Neural cell (in vitro differentiated cells): ENCODE data around the gene SMIM31. TPM values are rescaled to one million over a fixed set of nuclear protein-coding genes. Genes with fewer than 3 reads are reported as not detected.

Source experiments
- H2AFZ ChIP-seq: fragments of 200-600, 300-800 bp; sonication (generic), shearing (Covaris generic); 2 replicates; pipeline ENCODE4 v1.6.0; 2014; ENCODE audit warnings: low read depth, mild to moderate bottlenecking, antibody characterized with exemption, low read length, moderate library complexity
- H3F3A ChIP-seq: fragments of 200-600 bp; shearing (Covaris generic); 2 replicates; pipeline ENCODE4 v1.6.1; 2016; ENCODE audit warnings: mild to moderate bottlenecking, moderate library complexity, mixed read lengths, antibody characterized with exemption, low read length; ENCODE audit not compliant: insufficient read depth, poor library complexity, severe bottlenecking
- H3K27ac ChIP-seq: fragments of 200-600, 300-800 bp; sonication (generic), shearing (Covaris generic); 2 replicates; pipeline ENCODE4 v1.5.1; 2014; ENCODE audit warnings: mild to moderate bottlenecking, low read length, moderate library complexity
- H3K27me3 ChIP-seq: fragments of 300-800, 200-600 bp; sonication (generic), shearing (Covaris generic); 2 replicates; pipeline ENCODE4 v1.6.0; 2014; ENCODE audit warnings: mild to moderate bottlenecking, low read depth, low read length, moderate library complexity; ENCODE audit not compliant: insufficient read depth
- H3K36me3 ChIP-seq: fragments of 300-800, 200-600 bp; sonication (generic), shearing (Covaris generic); 2 replicates; pipeline ENCODE4 v1.5.1; 2014; ENCODE audit warnings: mild to moderate bottlenecking, antibody characterized with exemption, low read length, moderate library complexity; ENCODE audit not compliant: insufficient read depth
- H3K4me2 ChIP-seq: fragments of 300-800, 200-600 bp; sonication (generic), shearing (Covaris generic); 2 replicates; pipeline ENCODE4 v1.6.0; 2014; ENCODE audit warnings: mild to moderate bottlenecking, low read length
- H3K4me3 ChIP-seq: fragments of 300-800, 200-600 bp; sonication (generic), shearing (Covaris generic); 2 replicates; pipeline ENCODE4 v1.5.1; 2014; ENCODE audit warnings: mild to moderate bottlenecking, low read length, moderate library complexity
- H3K79me2 ChIP-seq: fragments of 200-600 bp; shearing (Covaris generic); replicated peaks from 2 replicates; pipeline ENCODE4 v1.6.0; 2014; ENCODE audit warnings: mild to moderate bottlenecking, low read length, moderate library complexity; ENCODE audit not compliant: insufficient read depth
- H3K9ac ChIP-seq: fragments of 300-800, 200-600 bp; sonication (generic), shearing (Covaris generic); 2 replicates; pipeline ENCODE4 v1.6.1; 2016; ENCODE audit warnings: mild to moderate bottlenecking, low read length, mixed read lengths
- H3K9me2 ChIP-seq: fragments of 200-600 bp; shearing (Covaris generic); 2 replicates; pipeline ENCODE4 v1.6.1; 2016; ENCODE audit warnings: mild to moderate bottlenecking, low read length, mixed read lengths; ENCODE audit not compliant: insufficient read depth
- H3K9me3 ChIP-seq: fragments of 200-600, 300-800 bp; sonication (generic), shearing (Covaris generic); 2 replicates; pipeline ENCODE4 v1.6.1; 2016; ENCODE audit warnings: mild to moderate bottlenecking, mixed run types, low read length, moderate library complexity, mixed read lengths
- H4K20me1 ChIP-seq: fragments of 200-600 bp; shearing (Covaris generic); 2 replicates; pipeline ENCODE4 v1.6.1; 2016; ENCODE audit warnings: mild to moderate bottlenecking, mixed run types; ENCODE audit not compliant: insufficient read depth
- EP300 ChIP-seq: fragments of 450-650 bp; conservative IDR thresholded peaks from 2 replicates; pipeline ENCODE4 v1.6.1; 2014; ENCODE audit warnings: antibody characterized with exemption, mild to moderate bottlenecking, moderate library complexity; ENCODE audit not compliant: poor library complexity, severe bottlenecking
- EZH2 ChIP-seq: fragments of 200-600, 300-800 bp; shearing (Covaris generic), sonication (generic); IDR thresholded peaks from 2 replicates; pipeline ENCODE4 v1.6.1; 2014; ENCODE audit warnings: antibody characterized with exemption, low read length, borderline replicate concordance, mild to moderate bottlenecking; ENCODE audit not compliant: insufficient read depth, poor library complexity, severe bottlenecking
- MXI1 ChIP-seq: fragments of 450-650 bp; conservative IDR thresholded peaks from 2 replicates; pipeline ENCODE4 v1.6.1; 2014; ENCODE audit warnings: antibody characterized with exemption, mild to moderate bottlenecking; ENCODE audit not compliant: poor library complexity, severe bottlenecking
- POLR2AphosphoS5 ChIP-seq: IDR thresholded peaks from 2 replicates; pipeline ENCODE4 v1.6.1; 2012
- RAD21 ChIP-seq: fragments of 450-650 bp; conservative IDR thresholded peaks from 2 replicates; pipeline ENCODE4 v1.6.1; 2014; ENCODE audit warnings: antibody characterized with exemption, mild to moderate bottlenecking, moderate library complexity
- SMC3 ChIP-seq: fragments of 450-650 bp; conservative IDR thresholded peaks from 2 replicates; pipeline ENCODE4 v1.6.1; 2014; ENCODE audit warnings: antibody characterized with exemption, mild to moderate bottlenecking, moderate library complexity; ENCODE audit not compliant: poor library complexity
- TAF1 ChIP-seq: IDR thresholded peaks from 2 replicates; pipeline ENCODE4 v1.6.1; 2012; ENCODE audit warnings: low read depth
- polyA minus RNA-seq: library from RNA; depleted of rRNA, polyadenylated mRNA; stranded (reverse); fragments of >200 nt; gene quantifications from 2 replicates; pipeline ENCODE4 v1.2.3, GENCODE V29; 2014
- polyA plus RNA-seq: library from polyadenylated mRNA; depleted of rRNA; stranded (reverse); fragments of >200 nt; gene quantifications from 2 replicates; pipeline ENCODE4 v1.2.3, GENCODE V29; 2014
- TF ChIP-seq, protein P1 (sequence below): fragments of 450-650 bp; IDR thresholded peaks from 2 replicates; pipeline ENCODE4 v1.5.1; 2014; ENCODE audit warnings: antibody characterized with exemption, mild to moderate bottlenecking, moderate library complexity; ENCODE audit not compliant: poor library complexity, severe bottlenecking
- TF ChIP-seq, protein P2 (sequence below): IDR thresholded peaks from 2 replicates; pipeline ENCODE4 v1.6.1; 2012; ENCODE audit warnings: borderline replicate concordance

SMIM31 gene
- polyA plus RNA-seq, result not detected in 2 replicates
- not detected in 2 replicates for polyA minus RNA-seq

DNA sequence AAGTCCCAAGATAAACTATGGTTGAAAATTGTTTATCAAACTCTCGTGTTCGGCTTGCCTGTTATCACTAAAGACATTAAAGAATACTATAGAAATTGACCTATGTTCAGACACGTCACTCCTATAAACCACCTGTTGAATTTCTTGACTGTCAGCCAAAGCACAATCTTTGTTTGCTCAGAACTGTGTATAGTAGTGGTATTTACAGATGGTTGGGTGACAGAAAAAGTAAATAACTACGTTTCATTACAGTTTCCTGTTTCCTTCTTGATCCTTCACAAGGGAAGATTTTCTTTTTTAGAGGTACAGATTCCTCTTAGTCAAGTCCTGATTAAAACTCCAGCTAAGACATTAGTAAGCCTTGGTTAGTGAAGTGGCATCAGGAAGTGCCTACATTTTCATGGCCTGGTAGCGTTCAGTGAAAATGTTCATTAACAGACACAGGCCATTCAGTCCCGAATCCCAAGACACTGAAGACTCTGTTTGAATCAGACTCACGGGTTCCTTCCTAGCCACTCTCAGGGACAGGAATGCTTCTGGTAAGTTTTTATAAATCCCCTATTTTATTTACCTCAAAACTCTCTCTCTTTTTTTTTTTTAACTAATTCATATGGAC, at the start of gene SMIM31:
TSS of gene SMIM31 (plus strand) at position 259 of the 616 bp plus-strand sequence. CDS start 16,313 bp downstream, outside the sequence.
- no peaks in the 10 kb centered on the region for H3K9me2 ChIP-seq
- TF ChIP-seq EZH2 (no peak), POLR2AphosphoS5 (no peak), RAD21 (no peak), MXI1 (no peak), SMC3 (no peak), TAF1 (no peak), EP300 (no peak)
- TF ChIP-seq, protein P1, sequence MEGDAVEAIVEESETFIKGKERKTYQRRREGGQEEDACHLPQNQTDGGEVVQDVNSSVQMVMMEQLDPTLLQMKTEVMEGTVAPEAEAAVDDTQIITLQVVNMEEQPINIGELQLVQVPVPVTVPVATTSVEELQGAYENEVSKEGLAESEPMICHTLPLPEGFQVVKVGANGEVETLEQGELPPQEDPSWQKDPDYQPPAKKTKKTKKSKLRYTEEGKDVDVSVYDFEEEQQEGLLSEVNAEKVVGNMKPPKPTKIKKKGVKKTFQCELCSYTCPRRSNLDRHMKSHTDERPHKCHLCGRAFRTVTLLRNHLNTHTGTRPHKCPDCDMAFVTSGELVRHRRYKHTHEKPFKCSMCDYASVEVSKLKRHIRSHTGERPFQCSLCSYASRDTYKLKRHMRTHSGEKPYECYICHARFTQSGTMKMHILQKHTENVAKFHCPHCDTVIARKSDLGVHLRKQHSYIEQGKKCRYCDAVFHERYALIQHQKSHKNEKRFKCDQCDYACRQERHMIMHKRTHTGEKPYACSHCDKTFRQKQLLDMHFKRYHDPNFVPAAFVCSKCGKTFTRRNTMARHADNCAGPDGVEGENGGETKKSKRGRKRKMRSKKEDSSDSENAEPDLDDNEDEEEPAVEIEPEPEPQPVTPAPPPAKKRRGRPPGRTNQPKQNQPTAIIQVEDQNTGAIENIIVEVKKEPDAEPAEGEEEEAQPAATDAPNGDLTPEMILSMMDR, result no peak
- TF ChIP-seq, protein P2, sequence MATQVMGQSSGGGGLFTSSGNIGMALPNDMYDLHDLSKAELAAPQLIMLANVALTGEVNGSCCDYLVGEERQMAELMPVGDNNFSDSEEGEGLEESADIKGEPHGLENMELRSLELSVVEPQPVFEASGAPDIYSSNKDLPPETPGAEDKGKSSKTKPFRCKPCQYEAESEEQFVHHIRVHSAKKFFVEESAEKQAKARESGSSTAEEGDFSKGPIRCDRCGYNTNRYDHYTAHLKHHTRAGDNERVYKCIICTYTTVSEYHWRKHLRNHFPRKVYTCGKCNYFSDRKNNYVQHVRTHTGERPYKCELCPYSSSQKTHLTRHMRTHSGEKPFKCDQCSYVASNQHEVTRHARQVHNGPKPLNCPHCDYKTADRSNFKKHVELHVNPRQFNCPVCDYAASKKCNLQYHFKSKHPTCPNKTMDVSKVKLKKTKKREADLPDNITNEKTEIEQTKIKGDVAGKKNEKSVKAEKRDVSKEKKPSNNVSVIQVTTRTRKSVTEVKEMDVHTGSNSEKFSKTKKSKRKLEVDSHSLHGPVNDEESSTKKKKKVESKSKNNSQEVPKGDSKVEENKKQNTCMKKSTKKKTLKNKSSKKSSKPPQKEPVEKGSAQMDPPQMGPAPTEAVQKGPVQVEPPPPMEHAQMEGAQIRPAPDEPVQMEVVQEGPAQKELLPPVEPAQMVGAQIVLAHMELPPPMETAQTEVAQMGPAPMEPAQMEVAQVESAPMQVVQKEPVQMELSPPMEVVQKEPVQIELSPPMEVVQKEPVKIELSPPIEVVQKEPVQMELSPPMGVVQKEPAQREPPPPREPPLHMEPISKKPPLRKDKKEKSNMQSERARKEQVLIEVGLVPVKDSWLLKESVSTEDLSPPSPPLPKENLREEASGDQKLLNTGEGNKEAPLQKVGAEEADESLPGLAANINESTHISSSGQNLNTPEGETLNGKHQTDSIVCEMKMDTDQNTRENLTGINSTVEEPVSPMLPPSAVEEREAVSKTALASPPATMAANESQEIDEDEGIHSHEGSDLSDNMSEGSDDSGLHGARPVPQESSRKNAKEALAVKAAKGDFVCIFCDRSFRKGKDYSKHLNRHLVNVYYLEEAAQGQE, result no peak

DNA sequence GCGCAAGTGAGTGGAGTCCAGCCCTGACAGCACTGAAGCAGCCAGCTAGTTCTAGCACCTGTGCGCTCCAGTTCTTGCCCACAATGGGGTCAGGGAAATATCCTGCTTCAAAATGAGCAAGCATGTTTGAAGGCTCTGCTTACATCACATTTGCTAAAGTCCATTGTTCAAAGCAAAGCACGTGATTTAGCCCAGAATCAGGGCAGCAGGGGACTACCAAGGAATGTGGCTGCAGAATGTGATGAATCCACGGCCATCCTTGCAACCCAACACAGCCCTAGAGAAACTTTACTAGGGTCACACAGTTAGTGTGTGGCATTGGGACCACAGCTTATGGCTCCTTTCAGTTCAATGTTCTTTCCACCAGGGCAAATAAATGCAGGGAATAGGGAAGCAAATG, 47.3 kb upstream of the SMIM31 start:
- no peaks in the 10 kb centered on the region for H4K20me1 ChIP-seq
- no peak for TF ChIP-seq SMC3
- no peaks in the 10 kb centered on the region for H3K79me2 ChIP-seq
- no peaks in the 10 kb centered on the region for H3K9me3 ChIP-seq
- H3K4me3 ChIP-seq, result no peak overlapping the region
- no peaks in the 10 kb centered on the region for H3K9me2 ChIP-seq
- no peaks in the 10 kb centered on the region for H3K36me3 ChIP-seq
- no peak overlapping the region for H3K9ac ChIP-seq
- no peaks in the 10 kb centered on the region for H3F3A ChIP-seq
- H3K27ac ChIP-seq, result no peak overlapping the region
- no peaks in the 10 kb centered on the region for H3K27me3 ChIP-seq
- no peak overlapping the region for H3K4me2 ChIP-seq
- H2AFZ ChIP-seq, result no peak overlapping the region

More for the DNA sequence above, at the start of gene SMIM31:
- Histone ChIP-seq H3F3A (no peaks in the 10 kb centered on the region), H3K79me2 (no peaks in the 10 kb centered on the region), H2AFZ (no peak within 1 kb of the TSS), H3K9me3 (no peaks in the 10 kb centered on the region), H3K36me3 (no peaks in the 10 kb centered on the region), H3K9ac (no peak within 1 kb of the TSS), H3K4me3 (no peak within 1 kb of the TSS), H4K20me1 (no peaks in the 10 kb centered on the region), H3K27ac (no peak within 1 kb of the TSS), H3K4me2 (no peak within 1 kb of the TSS), H3K27me3 (no peaks in the 10 kb centered on the region)

DNA sequence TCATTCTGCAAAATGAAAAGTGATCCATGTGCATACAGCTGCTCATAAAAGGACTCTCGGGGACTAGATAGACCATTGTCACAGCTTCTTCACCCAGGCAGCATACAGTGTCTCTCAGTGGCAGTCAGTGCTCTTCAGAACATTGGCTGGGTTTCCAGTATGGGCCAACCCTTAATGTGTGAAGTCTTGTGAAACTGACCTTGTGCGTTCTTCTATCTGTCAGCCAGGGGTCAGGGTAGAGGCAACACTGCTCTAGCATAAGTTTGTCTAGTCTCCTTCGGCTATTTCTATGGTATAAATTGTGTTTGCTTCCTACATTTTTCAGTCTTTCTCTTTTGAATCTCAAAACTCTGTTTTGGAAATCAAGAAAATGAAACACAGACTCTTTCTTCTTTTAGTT, 37.0 kb upstream of the SMIM31 start:
- no peak overlapping the region for H3K4me2 ChIP-seq
- no peak overlapping the region for H3K27ac ChIP-seq
- no peak overlapping the region for H3K9ac ChIP-seq
- no peak for TF ChIP-seq MXI1
- TF ChIP-seq SMC3, result no peak
- TF ChIP-seq EZH2, result no peak
- TF ChIP-seq EP300, result no peak
- TF ChIP-seq, protein P2, result no peak
- no peak for TF ChIP-seq POLR2AphosphoS5
- no peak overlapping the region for H2AFZ ChIP-seq
- no peaks in the 10 kb centered on the region for H4K20me1 ChIP-seq
- no peaks in the 10 kb centered on the region for H3K79me2 ChIP-seq
- H3K27me3 ChIP-seq, result no peaks in the 10 kb centered on the region
- no peaks in the 10 kb centered on the region for H3K36me3 ChIP-seq
- no peaks in the 10 kb centered on the region for H3F3A ChIP-seq
- no peaks in the 10 kb centered on the region for H3K9me3 ChIP-seq
- no peak overlapping the region for H3K4me3 ChIP-seq
- H3K9me2 ChIP-seq, result no peaks in the 10 kb centered on the region
